Measurements from ENCODE around the gene MED27.

Gene MED27

GRCh38 chr9:131918481-131918880 is 161.2 kb downstream of the MED27 start:
- DNase-seq (ENCODE audit: low read depth) = no peak

GRCh38 chr9:131917009-131917408 is 162.7 kb downstream of the MED27 start:
- no peak overlapping the region for H3K4me3 ChIP-seq (replicated peaks; ENCODE audit: low read depth, low read length)
- no peak for TF ChIP-seq CTCF (IDR thresholded peaks at IDR 0.05; ENCODE audit: low read length, missing control alignments)
- DNase-seq (ENCODE audit: low read depth) = no peak

More at GRCh38 chr9:131918481-131918880, 161.2 kb downstream of the MED27 start:
- H3K4me3 ChIP-seq (replicated peaks; ENCODE audit: low read depth, low read length) = no peak overlapping the region
- TF ChIP-seq CTCF (IDR thresholded peaks at IDR 0.05; ENCODE audit: low read length, missing control alignments) = no peak

- TF ChIP-seq CTCF (IDR thresholded peaks at IDR 0.05; ENCODE audit: low read length, missing control alignments) = no peak
- H3K4me3 ChIP-seq (replicated peaks; ENCODE audit: low read depth, low read length) = no peak overlapping the region
- DNase-seq (ENCODE audit: low read depth) = no peak
Observed at GRCh38 chr9:131915181-131915580, 164.5 kb downstream of the MED27 start.

- DNase-seq (ENCODE audit: low read depth) = no peak
- no peak overlapping the region for H3K4me3 ChIP-seq (replicated peaks; ENCODE audit: low read depth, low read length)
- no peak for TF ChIP-seq CTCF (IDR thresholded peaks at IDR 0.05; ENCODE audit: low read length, missing control alignments)
Observed at GRCh38 chr9:131912671-131913070, 167.0 kb downstream of the MED27 start.

GRCh38 chr9:131912069-131912468 is 167.6 kb downstream of the MED27 start:
- no peak for DNase-seq (ENCODE audit: low read depth)
- H3K4me3 ChIP-seq (replicated peaks; ENCODE audit: low read depth, low read length) = no peak overlapping the region
- no peak for TF ChIP-seq CTCF (IDR thresholded peaks at IDR 0.05; ENCODE audit: low read length, missing control alignments)

GRCh38 chr9:131910572-131910971 is 169.1 kb downstream of the MED27 start:
- H3K4me3 ChIP-seq (replicated peaks; ENCODE audit: low read depth, low read length) = no peak overlapping the region
- DNase-seq (ENCODE audit: low read depth) = no peak
- no peak for TF ChIP-seq CTCF (IDR thresholded peaks at IDR 0.05; ENCODE audit: low read length, missing control alignments)

GRCh38 chr9:131905144-131905543 is 174.5 kb downstream of the MED27 start:
- no peak for TF ChIP-seq CTCF (IDR thresholded peaks at IDR 0.05; ENCODE audit: low read length, missing control alignments)
- H3K4me3 ChIP-seq (replicated peaks; ENCODE audit: low read depth, low read length) = no peak overlapping the region
- no peak for DNase-seq (ENCODE audit: low read depth)

All from fibroblast of pulmonary artery (primary cell).